Stomach (tissue), 9 donors: ENCODE data around the gene CCDC134. TPM values are rescaled to one million over a fixed set of nuclear protein-coding genes. Genes with fewer than 3 reads are reported as not detected.

ENCODE experiments used
- DNase-seq, 2 donors: peaks; one replicate each; pipeline versions ENCODE4 v3.0.0 to v3.0.0-alpha.2; 2013 to 2019
- H3K27ac ChIP-seq, 5 donors: fragments of 200-600 bp in 4 of 5; sonication (generic) in 4 of 5; one replicate each; pipeline ENCODE4 v1.5.1; 2013 to 2019; ENCODE audit warnings: mild to moderate bottlenecking in 1 of 5, moderate library complexity in 1 of 5
- H3K27me3 ChIP-seq, 3 donors: fragments of 200-600 bp; sonication (generic); one replicate each; pipeline ENCODE4 v1.5.1; 2017 to 2019; ENCODE audit warnings: mixed run types in 1 of 3
- H3K36me3 ChIP-seq, 4 donors: fragments of 200-600 bp; sonication (generic); 1 replicate in 3 of 4; 2 replicates in 1 of 4; pipeline ENCODE4 v1.5.1; 2016 to 2019
- H3K4me1 ChIP-seq, 4 donors: fragments of 200-600 bp; sonication (generic); one replicate each; pipeline ENCODE4 v1.5.1; 2016 to 2019
- H3K4me3 ChIP-seq, 4 donors: fragments of 200-600 bp; sonication (generic) in 3 of 4; one replicate each; pipeline ENCODE4 v1.5.1; 2016 to 2019; ENCODE audit warnings: mild to moderate bottlenecking in 1 of 4
- H3K9me3 ChIP-seq, 4 donors: fragments of 200-600 bp; sonication (generic); one replicate each; pipeline ENCODE4 v1.5.1; 2016 to 2019
- EP300 ChIP-seq: sonication (generic); formaldehyde crosslinking; IDR thresholded peaks from one replicate; pipeline ENCODE4 v1.6.1; 2017; ENCODE audit warnings: antibody characterized with exemption
- POLR2A ChIP-seq, 4 donors: fragments of 450-650 bp; IDR thresholded peaks; one replicate each; pipeline ENCODE4 v1.6.1; 2016; ENCODE audit warnings: antibody characterized with exemption in 4 of 4, control low read depth in 2 of 4, mild to moderate bottlenecking in 1 of 4, moderate library complexity in 1 of 4
- POLR2AphosphoS5 ChIP-seq, 3 donors: sonication (generic); formaldehyde crosslinking; IDR thresholded peaks; one replicate each; pipeline ENCODE4 v1.6.1; 2016; ENCODE audit warnings: antibody characterized with exemption in 3 of 3
- WGBS, 5 donors: extraction: QIAGEN DNeasy Blood & Tissue Kit in 3 of 5; methylation state at CpG; one replicate each; pipeline versions ENCODE4 v1.1.5 to v1.1.7; 2013 to 2018; 5-methylcytosine and 5-hydroxymethylcytosine counted together
- intact Hi-C: fragments of 100-400 bp; cut with DNase I; formaldehyde crosslinking; loops from one replicate; pipeline ENCODE4 v1.15.1; 2023; ENCODE audit warnings: low total_unique reads
- polyA plus RNA-seq, 3 donors: library from polyadenylated mRNA; stranded (reverse); fragments of 200-250 nt; gene quantifications; one replicate each; pipeline ENCODE4 v1.2.3, GENCODE V29; 2013
- total RNA-seq, 5 donors: library from RNA; depleted of rRNA; stranded (reverse); fragments of >200 nt; gene quantifications; one replicate each; pipeline versions ENCODE4 v1.1.0 to v1.2.3, GENCODE V29; 2014 to 2016
- TF ChIP-seq, protein P1 (sequence below), 7 experiments: fragments of 450-650 bp in 4 of 7; fragments of 200-600 bp in 3 of 7; sonication (generic) in 3 of 7; IDR thresholded peaks; one replicate each; pipeline ENCODE4 v1.5.1; 2016 to 2019; ENCODE audit warnings: antibody characterized with exemption in 7 of 7, control low read depth in 2 of 7, mild to moderate bottlenecking in 1 of 7
- donor health status: healthy with polysubstance abuse.
- donor health status: Bipolar disorder and iron deficiency.
- donor health status: healthy.

Gene CCDC134
- total and polyA plus RNA-seq, 8 donors, result 1.6 to 16.5 (median 7.4) TPM; not detected in 2

DNA sequence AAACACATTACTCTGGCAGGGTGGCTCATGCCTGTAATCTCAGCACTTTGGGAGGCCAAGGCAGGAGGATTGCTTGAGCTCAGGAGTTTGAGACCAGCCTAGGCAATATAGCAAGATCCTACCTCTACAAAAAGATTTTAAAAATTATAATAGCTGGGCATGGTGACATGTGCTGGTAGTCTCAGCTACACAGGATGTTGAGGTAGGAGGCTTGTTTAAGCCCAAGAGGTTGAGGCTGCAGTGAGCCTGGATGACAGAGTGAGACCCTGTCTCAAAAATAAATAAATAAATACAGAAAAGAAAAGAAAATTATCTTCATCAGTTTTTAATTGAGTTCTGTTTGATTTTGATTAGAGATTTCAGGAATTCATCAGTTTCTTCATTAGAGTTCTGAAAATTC lies 5.2 kb downstream of the CCDC134 start:
- no peak overlapping the region for H3K4me3 ChIP-seq
- H3K4me1 ChIP-seq, result peaks cover 7 to 16% (median 14%) of the 10 kb centered on the region in 4 donors
- intact Hi-C loops, result no loop called here
- no peaks in the 10 kb centered on the region for H3K9me3 ChIP-seq
- no peaks in the 10 kb centered on the region for H3K27me3 ChIP-seq
- DNase-seq, result no peak
- peaks cover 0 to 22% (median 20%) of the 10 kb centered on the region in 4 donors for H3K36me3 ChIP-seq
- TF ChIP-seq EP300, result no peak
- TF ChIP-seq POLR2A (IDR thresholded peaks at IDR 0.05), result no peak
- TF ChIP-seq, protein P1, sequence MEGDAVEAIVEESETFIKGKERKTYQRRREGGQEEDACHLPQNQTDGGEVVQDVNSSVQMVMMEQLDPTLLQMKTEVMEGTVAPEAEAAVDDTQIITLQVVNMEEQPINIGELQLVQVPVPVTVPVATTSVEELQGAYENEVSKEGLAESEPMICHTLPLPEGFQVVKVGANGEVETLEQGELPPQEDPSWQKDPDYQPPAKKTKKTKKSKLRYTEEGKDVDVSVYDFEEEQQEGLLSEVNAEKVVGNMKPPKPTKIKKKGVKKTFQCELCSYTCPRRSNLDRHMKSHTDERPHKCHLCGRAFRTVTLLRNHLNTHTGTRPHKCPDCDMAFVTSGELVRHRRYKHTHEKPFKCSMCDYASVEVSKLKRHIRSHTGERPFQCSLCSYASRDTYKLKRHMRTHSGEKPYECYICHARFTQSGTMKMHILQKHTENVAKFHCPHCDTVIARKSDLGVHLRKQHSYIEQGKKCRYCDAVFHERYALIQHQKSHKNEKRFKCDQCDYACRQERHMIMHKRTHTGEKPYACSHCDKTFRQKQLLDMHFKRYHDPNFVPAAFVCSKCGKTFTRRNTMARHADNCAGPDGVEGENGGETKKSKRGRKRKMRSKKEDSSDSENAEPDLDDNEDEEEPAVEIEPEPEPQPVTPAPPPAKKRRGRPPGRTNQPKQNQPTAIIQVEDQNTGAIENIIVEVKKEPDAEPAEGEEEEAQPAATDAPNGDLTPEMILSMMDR (IDR thresholded peaks at IDR 0.05), result no peak
- TF ChIP-seq POLR2AphosphoS5 (IDR thresholded peaks at IDR 0.05), result no peak
- H3K27ac ChIP-seq, result no peak overlapping the region

DNA sequence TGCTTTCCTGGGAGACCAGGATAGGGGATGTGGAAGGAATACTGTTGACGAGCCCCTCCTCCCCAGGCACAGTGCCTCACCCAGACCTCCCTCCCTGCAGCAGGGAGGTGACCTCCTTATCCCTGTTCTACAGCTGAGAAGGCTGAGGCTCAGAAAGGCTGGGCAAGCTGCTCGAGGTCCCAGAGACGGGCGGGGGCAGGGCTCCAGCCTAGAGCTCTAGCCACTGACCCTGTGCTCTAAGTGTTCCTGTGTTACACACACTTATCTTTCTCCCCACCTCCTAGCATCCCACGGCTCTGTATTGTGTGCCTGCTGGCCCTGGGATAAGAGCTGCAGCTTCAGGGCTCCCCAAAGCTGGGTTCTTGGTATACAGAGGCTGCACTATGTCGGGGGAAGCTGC lies 7.9 kb downstream of the CCDC134 start:
- no peak overlapping the region for H3K4me3 ChIP-seq
- H3K4me1 ChIP-seq, result no peaks in the 10 kb centered on the region
- TF ChIP-seq, protein P1 (IDR thresholded peaks at IDR 0.05), result no peak
- TF ChIP-seq POLR2A (IDR thresholded peaks at IDR 0.05) (no peak), POLR2AphosphoS5 (IDR thresholded peaks at IDR 0.05) (no peak), EP300 (no peak)
- peaks cover 2 to 43% (median 42%) of the 10 kb centered on the region in 4 donors for H3K36me3 ChIP-seq
- H3K27me3 ChIP-seq, result no peaks in the 10 kb centered on the region
- H3K27ac ChIP-seq, result no peak overlapping the region
- DNase-seq, result no peak
- no peaks in the 10 kb centered on the region for H3K9me3 ChIP-seq
- intact Hi-C loops, result no loop called here
- WGBS, 5 donors, result 79 to 86% (median 82%) methylated on average over 6 of the region's 6 CpGs

DNA sequence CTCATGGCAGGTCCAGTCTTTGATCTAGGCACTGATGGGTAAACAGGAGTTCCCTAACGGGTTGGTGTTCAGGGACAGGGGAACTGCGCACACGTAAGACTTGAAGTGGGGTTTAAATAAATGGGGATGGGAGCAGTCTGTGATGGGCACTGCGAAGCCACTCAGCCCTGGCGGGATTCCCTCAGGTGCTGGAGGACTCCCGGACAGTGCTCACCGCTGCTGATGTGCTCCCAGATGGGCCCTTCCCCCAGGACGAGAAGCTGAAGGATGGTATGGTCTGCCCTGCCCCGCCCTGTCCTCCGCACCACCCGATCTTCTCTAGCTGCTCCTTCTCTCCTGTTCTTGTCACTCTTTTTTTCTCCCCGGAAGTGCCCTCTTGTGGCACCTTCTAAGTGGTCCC lies 9.5 kb downstream of the CCDC134 start:
- Histone ChIP-seq H3K4me1 (no peaks in the 10 kb centered on the region), H3K9me3 (no peaks in the 10 kb centered on the region), H3K36me3 (peaks cover 2 to 59% (median 56%) of the 10 kb centered on the region in 4 donors), H3K27ac (no peak overlapping the region), H3K27me3 (no peaks in the 10 kb centered on the region), H3K4me3 (no peak overlapping the region)
- DNase-seq, result no peak
- WGBS, 5 donors, result 86 to 97% (median 93%) methylated on average over 12 of the region's 12 CpGs
- intact Hi-C loops, result no loop called here
- TF ChIP-seq, protein P1 (IDR thresholded peaks at IDR 0.05), result no peak
- TF ChIP-seq POLR2AphosphoS5 (IDR thresholded peaks at IDR 0.05) (no peak), POLR2A (IDR thresholded peaks at IDR 0.05) (no peak), EP300 (no peak)

DNA sequence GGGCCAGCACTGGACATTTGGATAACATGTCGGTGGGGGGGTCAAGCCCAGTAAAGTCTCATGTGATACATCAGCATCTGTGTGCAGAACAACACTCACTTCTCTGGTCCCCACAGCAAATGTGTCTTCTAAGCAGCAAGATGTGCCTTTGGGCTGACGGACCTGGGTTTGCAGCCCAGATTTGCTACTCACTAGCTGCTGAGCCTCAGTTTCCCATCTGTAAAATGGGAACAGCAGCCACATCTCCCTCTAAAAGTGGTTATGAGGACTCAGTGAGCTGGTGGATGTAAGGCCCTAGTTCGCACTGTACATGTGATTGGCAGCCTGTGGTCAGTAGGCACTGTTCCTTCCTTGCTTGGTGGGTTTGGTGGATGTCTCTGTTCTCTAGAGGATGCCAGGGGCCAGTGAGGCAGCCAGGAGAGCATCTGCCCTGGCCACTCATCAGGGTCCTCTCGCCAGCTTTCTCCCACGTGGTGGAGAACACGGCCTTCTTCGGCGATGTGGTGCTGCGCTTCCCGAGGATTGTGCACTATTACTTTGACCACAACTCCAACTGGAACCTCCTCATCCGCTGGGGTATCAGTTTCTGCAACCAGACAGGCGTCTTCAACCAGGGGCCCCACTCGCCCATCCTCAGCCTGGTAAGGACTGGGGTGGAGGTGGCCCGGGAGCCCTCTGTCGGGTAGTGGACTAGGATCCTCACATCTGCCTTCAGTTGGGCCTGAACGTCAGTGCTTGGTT lies 12.5 kb downstream of the CCDC134 start:
- TF ChIP-seq POLR2AphosphoS5 (IDR thresholded peaks at IDR 0.05) (no peak), POLR2A (IDR thresholded peaks at IDR 0.05) (no peak), EP300 (no peak)
- TF ChIP-seq, protein P1 (IDR thresholded peaks at IDR 0.05), result no peak
- H3K9me3 ChIP-seq, result no peaks in the 10 kb centered on the region
- H3K4me1 ChIP-seq, result no peaks in the 10 kb centered on the region
- no peaks in the 10 kb centered on the region for H3K27me3 ChIP-seq
- WGBS, 5 donors, result 92 to 98% (median 95%) methylated on average over 16 of the region's 16 CpGs
- no peak for DNase-seq
- no peak overlapping the region for H3K4me3 ChIP-seq
- intact Hi-C loops, result no loop called here
- peaks cover 2 to 79% (median 67%) of the 10 kb centered on the region in 4 donors for H3K36me3 ChIP-seq
- no peak overlapping the region for H3K27ac ChIP-seq
